Panc1 (cell line): ENCODE measurements around the gene CRYGN. TPM values are rescaled to one million over a fixed set of nuclear protein-coding genes. Genes with fewer than 3 reads are reported as not detected.

Experiments
- ATAC-seq: fragments of 200-7000 bp; cut with Tn5 transposase; 2 replicates; pipeline ENCODE4 v1.9.1; 2020; ENCODE audit warnings: mild to moderate bottlenecking, moderate library complexity
- BruUV-seq: library from RNA; stranded (reverse); fragments of 400-500 nt; replicated peaks from 2 replicates; lab custom pipeline; 2021; lab: Mats Ljungman, UMichigan
- CTCF ChIA-PET: fragments of 300-600 bp; sonication (Branson Sonifier 250); formaldehyde crosslinking; loops from one replicate; lab custom pipeline; 2022; ENCODE audit warnings: antibody characterized with exemption; lab: Charles Lee
- POLR2A ChIA-PET: fragments of 300-600 bp; sonication (Branson Sonifier 250); formaldehyde crosslinking; loops from one replicate; lab custom pipeline; 2022; ENCODE audit warnings: antibody characterized with exemption; lab: Charles Lee
- DNase-seq: peaks from one replicate; pipeline ENCODE4 v3.0.0-alpha.2; 2010; ENCODE audit warnings: low read depth, low spot score
- H3K27ac ChIP-seq: 2 replicates; pipeline ENCODE4 v1.5.1; 2011; ENCODE audit warnings: mild to moderate bottlenecking, low read length, inconsistent platforms
- H3K27me3 ChIP-seq: fragments of 200-500 bp; sonication (Bioruptor generic); 2 replicates; pipeline ENCODE4 v1.6.0; 2014; ENCODE audit warnings: low read length, inconsistent platforms; ENCODE audit not compliant: control insufficient read depth, insufficient read depth
- H3K36me3 ChIP-seq: fragments of 200-500 bp; sonication (Bioruptor generic); 2 replicates; pipeline ENCODE4 v1.5.1; 2014; ENCODE audit warnings: inconsistent platforms, mild to moderate bottlenecking, low read length, moderate library complexity; ENCODE audit not compliant: control insufficient read depth, insufficient read depth
- H3K4me1 ChIP-seq: 2 replicates; pipeline ENCODE4 v1.5.1; 2011; ENCODE audit warnings: inconsistent platforms, mild to moderate bottlenecking, low read length, moderate library complexity; ENCODE audit not compliant: control insufficient read depth, insufficient read depth
- H3K4me3 ChIP-seq, 2 experiments: 2 replicates each; pipeline ENCODE4 v1.5.1; 2011 to 2012; ENCODE audit warnings: low read depth in 2 of 2, low read length in 2 of 2, mild to moderate bottlenecking in 2 of 2, inconsistent platforms in 1 of 2, moderate library complexity in 1 of 2
- H3K9me3 ChIP-seq: fragments of 200-500 bp; sonication (Bioruptor generic); 2 replicates; pipeline ENCODE4 v1.5.1; 2014; ENCODE audit warnings: low read depth, mild to moderate bottlenecking, inconsistent platforms, low read length, moderate library complexity; ENCODE audit not compliant: control insufficient read depth, insufficient read depth
- POLR2AphosphoS5 ChIP-seq: IDR thresholded peaks from 2 replicates; pipeline ENCODE4 v1.6.1; 2012; ENCODE audit warnings: mild to moderate bottlenecking, low read depth, low read length, moderate library complexity
- SIN3A ChIP-seq: IDR thresholded peaks from 2 replicates; pipeline ENCODE4 v1.6.1; 2012; ENCODE audit warnings: low read depth, mild to moderate bottlenecking, low read length, moderate library complexity, borderline replicate concordance; ENCODE audit not compliant: insufficient read depth
- TCF7L2 ChIP-seq: IDR thresholded peaks from 2 replicates; pipeline ENCODE4 v1.6.1; 2011; ENCODE audit warnings: mild to moderate bottlenecking, low read depth, low read length, inconsistent platforms
- in situ Hi-C: cut with HindIII; loops from 2 replicates; pipeline ENCODE4 v1.10.0; 2016; ENCODE audit warnings: low sequenced_read_pairs, low pct_unique_long_range_greater_than_20kb
- intact Hi-C: fragments of 100-400 bp; cut with micrococcal nuclease; formaldehyde crosslinking; loops from one replicate; pipeline ENCODE4 v1.10.0; 2022; ENCODE audit not compliant: unreplicated experiment
- total RNA-seq: library from RNA; stranded (reverse); gene quantifications from one replicate; pipeline ENCODE4 v1.2.1, GENCODE V29; 2021; ENCODE audit not compliant: unreplicated experiment
- TF ChIP-seq, protein P1 (sequence below): fragments of 450-650 bp; IDR thresholded peaks from 2 replicates; pipeline ENCODE4 v1.5.1; 2017; ENCODE audit warnings: mild to moderate bottlenecking
- TF ChIP-seq, protein P2 (sequence below), 2 experiments: IDR thresholded peaks; 2 replicates each; pipeline ENCODE4 v1.6.1; 2011 to 2012; ENCODE audit warnings: low read depth in 2 of 2, control low read depth in 1 of 2, low read length in 1 of 2, mild to moderate bottlenecking in 1 of 2, moderate library complexity in 1 of 2; ENCODE audit not compliant: insufficient read depth in 1 of 2

The CRYGN gene
- total RNA-seq, 1 experiment from 2014 or later: 0.74 TPM

DNA sequence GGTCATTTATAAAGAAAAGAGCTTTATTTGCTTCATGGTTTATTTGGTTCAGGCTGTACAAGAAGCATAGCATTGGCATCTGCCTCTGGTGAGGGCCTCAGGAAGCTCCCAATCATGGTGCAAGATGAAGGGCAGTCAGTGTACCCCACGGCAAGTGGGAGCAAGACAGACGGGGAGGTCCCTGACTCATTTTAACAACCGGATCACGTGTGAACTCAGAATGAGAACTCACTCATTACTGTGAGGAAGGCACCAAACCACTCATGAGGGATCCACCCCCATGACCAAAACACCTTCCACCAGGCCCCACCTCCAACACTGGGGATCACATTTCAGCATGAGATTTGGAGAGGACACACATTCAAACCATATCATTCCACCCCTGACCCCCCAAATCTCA is 15.7 kb upstream of the CRYGN start:
- in situ Hi-C loops: no loop called here
- CTCF ChIA-PET: no interaction called here

DNA sequence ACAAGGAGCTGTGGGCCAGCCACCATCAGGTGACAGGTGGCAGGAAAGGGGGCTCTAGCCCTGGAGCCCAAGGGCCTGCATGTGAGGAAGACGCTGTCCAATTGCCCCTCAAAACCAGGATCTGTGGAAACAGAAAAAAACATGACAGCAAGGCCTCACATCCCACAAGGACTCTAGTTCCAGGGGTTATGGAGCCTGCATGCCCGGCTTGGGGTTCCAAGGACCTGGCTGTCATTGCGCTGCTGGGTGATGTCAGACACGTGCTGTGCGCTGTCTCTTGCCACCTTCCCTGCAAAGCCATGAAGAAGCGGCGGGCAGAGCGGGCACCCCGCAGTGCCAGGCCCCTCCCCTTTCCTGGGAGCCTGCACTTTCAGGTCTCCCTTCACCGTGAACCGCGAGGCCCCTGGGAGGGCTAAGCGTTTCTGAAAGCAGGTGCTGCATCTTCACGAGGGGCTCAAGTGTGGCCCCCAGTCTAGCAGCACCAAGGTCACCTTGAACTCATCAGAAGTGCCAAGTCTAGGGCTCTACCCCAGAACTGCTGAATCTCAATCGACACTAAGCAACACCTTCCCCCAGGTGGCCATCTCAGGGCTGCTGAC is 15.1 kb upstream of the CRYGN start:
- intact Hi-C loops: loop anchor here (10.0 kb wide), 1 partner anchor 300 kb away; no protein-coding TSS in a partner anchor

More for the DNA sequence above, 15.7 kb upstream of the CRYGN start:
- POLR2A ChIA-PET: no interaction called here
- Histone ChIP-seq H3K36me3 (no peaks in the 10 kb centered on the region), H3K4me3 (no peak overlapping the region), H3K9me3 (no peaks in the 10 kb centered on the region), H3K4me1 (peaks cover 42% of the 10 kb centered on the region), H3K27me3 (no peaks in the 10 kb centered on the region), H3K27ac (peak overlapping the region; percentile 98; the same call in 1 of the 2 replicates)
- intact Hi-C loops: loop anchor here (10.0 kb wide), 1 partner anchor 299 kb away; no protein-coding TSS in a partner anchor
- no peak for DNase-seq
- ATAC-seq: no peak
- no TSS peak for BruUV-seq
- TF ChIP-seq TCF7L2 (no peak), SIN3A (no peak), POLR2AphosphoS5 (no peak)
- TF ChIP-seq, protein P1, sequence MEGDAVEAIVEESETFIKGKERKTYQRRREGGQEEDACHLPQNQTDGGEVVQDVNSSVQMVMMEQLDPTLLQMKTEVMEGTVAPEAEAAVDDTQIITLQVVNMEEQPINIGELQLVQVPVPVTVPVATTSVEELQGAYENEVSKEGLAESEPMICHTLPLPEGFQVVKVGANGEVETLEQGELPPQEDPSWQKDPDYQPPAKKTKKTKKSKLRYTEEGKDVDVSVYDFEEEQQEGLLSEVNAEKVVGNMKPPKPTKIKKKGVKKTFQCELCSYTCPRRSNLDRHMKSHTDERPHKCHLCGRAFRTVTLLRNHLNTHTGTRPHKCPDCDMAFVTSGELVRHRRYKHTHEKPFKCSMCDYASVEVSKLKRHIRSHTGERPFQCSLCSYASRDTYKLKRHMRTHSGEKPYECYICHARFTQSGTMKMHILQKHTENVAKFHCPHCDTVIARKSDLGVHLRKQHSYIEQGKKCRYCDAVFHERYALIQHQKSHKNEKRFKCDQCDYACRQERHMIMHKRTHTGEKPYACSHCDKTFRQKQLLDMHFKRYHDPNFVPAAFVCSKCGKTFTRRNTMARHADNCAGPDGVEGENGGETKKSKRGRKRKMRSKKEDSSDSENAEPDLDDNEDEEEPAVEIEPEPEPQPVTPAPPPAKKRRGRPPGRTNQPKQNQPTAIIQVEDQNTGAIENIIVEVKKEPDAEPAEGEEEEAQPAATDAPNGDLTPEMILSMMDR: no peak
- TF ChIP-seq, protein P2, sequence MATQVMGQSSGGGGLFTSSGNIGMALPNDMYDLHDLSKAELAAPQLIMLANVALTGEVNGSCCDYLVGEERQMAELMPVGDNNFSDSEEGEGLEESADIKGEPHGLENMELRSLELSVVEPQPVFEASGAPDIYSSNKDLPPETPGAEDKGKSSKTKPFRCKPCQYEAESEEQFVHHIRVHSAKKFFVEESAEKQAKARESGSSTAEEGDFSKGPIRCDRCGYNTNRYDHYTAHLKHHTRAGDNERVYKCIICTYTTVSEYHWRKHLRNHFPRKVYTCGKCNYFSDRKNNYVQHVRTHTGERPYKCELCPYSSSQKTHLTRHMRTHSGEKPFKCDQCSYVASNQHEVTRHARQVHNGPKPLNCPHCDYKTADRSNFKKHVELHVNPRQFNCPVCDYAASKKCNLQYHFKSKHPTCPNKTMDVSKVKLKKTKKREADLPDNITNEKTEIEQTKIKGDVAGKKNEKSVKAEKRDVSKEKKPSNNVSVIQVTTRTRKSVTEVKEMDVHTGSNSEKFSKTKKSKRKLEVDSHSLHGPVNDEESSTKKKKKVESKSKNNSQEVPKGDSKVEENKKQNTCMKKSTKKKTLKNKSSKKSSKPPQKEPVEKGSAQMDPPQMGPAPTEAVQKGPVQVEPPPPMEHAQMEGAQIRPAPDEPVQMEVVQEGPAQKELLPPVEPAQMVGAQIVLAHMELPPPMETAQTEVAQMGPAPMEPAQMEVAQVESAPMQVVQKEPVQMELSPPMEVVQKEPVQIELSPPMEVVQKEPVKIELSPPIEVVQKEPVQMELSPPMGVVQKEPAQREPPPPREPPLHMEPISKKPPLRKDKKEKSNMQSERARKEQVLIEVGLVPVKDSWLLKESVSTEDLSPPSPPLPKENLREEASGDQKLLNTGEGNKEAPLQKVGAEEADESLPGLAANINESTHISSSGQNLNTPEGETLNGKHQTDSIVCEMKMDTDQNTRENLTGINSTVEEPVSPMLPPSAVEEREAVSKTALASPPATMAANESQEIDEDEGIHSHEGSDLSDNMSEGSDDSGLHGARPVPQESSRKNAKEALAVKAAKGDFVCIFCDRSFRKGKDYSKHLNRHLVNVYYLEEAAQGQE (IDR thresholded peaks at IDR 0.05; ENCODE audit: insufficient read depth in 1 of 2, low read depth in 2 of 2, low read length in 1 of 2): no peak

More for the DNA sequence above, 15.1 kb upstream of the CRYGN start:
- no peaks in the 10 kb centered on the region for H3K9me3 ChIP-seq
- TF ChIP-seq SIN3A (no peak), TCF7L2 (no peak), POLR2AphosphoS5 (no peak)
- TF ChIP-seq, protein P2 (IDR thresholded peaks at IDR 0.05; ENCODE audit: insufficient read depth in 1 of 2, low read depth in 2 of 2, low read length in 1 of 2): no peak
- TF ChIP-seq, protein P1: no peak
- H3K27me3 ChIP-seq: no peaks in the 10 kb centered on the region
- ChIA-PET POLR2A (no interaction called here), CTCF (no interaction called here)
- H3K27ac ChIP-seq: peak overlapping the region; percentile 98
- H3K4me1 ChIP-seq: peaks cover 37% of the 10 kb centered on the region
- ATAC-seq (no peak), DNase-seq (no peak)
- BruUV-seq: no TSS peak
- in situ Hi-C loops: no loop called here
- no peaks in the 10 kb centered on the region for H3K36me3 ChIP-seq
- no peak overlapping the region for H3K4me3 ChIP-seq
